ENCODE results near the gene LPAR1.

LPAR1 gene

DNA sequence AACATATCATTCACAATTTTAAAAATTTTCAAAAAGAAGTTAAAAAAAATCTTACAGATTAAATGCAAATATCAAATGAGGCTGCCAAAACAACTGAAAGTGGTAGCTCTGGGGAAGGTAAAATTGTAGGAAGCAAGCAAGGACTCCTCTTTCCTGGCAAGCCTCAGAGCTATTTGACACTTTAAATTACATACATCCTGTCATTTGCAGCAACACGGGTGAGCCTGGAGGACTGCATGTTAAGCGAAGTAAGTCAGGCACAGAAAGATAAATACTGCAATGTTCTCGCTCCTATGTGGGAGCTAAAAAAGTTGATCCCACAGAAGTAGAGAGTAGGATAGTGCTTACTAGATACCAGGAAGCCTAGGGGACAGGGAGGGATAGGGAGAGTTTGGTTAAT is 58.0 kb downstream of the LPAR1 start:
- TF ChIP-seq, protein P1, sequence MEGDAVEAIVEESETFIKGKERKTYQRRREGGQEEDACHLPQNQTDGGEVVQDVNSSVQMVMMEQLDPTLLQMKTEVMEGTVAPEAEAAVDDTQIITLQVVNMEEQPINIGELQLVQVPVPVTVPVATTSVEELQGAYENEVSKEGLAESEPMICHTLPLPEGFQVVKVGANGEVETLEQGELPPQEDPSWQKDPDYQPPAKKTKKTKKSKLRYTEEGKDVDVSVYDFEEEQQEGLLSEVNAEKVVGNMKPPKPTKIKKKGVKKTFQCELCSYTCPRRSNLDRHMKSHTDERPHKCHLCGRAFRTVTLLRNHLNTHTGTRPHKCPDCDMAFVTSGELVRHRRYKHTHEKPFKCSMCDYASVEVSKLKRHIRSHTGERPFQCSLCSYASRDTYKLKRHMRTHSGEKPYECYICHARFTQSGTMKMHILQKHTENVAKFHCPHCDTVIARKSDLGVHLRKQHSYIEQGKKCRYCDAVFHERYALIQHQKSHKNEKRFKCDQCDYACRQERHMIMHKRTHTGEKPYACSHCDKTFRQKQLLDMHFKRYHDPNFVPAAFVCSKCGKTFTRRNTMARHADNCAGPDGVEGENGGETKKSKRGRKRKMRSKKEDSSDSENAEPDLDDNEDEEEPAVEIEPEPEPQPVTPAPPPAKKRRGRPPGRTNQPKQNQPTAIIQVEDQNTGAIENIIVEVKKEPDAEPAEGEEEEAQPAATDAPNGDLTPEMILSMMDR (IDR thresholded peaks at IDR 0.05) = no peak
- Histone ChIP-seq H3K27ac (no peak overlapping the region), H3K4me3 (no peak overlapping the region)
- no peak for DNase-seq (ENCODE audit: low spot score)

DNA sequence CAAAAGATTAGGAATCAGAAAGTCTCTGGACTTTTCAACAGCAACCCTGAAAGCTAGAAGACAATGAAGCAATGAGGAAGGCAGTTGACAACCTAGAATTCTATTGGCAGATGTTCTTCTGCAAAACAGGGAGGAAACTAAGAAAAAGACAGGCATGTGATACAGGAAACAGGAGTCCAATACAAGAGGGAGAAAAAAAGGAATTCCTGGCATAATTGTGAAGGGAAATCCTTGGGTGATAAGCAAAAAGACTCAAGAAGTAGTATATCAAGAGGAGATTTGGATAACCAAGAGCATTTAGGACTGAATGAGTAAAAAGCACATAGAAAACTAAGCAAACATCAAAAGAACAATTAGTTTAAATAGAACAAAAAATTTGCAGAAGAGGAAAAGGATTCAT is 58.6 kb downstream of the LPAR1 start:
- no peak overlapping the region for H3K4me3 ChIP-seq
- H3K27ac ChIP-seq = no peak overlapping the region
- no peak for DNase-seq (ENCODE audit: low spot score)
- TF ChIP-seq, protein P1 (IDR thresholded peaks at IDR 0.05) = no peak

- Histone ChIP-seq H3K4me3 (no peak overlapping the region), H3K27ac (no peak overlapping the region)
- TF ChIP-seq, protein P1 (IDR thresholded peaks at IDR 0.05) = no peak
- no peak for DNase-seq (ENCODE audit: low spot score)
Measured at GRCh38 chr9:110978516-110978915, 59.8 kb downstream of the LPAR1 start.

DNA sequence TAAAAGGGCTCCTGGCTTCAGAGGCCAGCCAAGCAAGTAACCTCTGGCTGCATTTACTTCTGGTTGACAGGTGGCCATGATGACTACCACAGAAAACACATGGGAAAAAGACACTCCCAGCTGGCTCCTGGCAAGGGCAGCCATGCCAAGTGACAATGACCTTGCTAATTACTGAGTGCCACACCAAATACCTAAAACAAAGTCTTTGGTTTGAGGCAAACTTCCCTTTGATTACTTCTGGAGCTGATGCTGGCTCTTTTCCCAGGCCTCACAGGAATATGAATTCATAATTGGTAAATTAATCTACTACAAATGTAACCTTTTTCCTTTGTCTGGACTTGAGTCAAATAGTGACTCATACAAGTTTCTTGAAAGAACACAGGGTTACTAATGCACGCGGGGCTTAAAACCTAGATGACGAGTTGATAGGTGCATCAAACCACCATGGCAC is 61.0 kb downstream of the LPAR1 start:
- no peak overlapping the region for H3K4me3 ChIP-seq
- TF ChIP-seq, protein P1 (IDR thresholded peaks at IDR 0.05) = no peak
- no peak overlapping the region for H3K27ac ChIP-seq
- DNase-seq (ENCODE audit: low spot score) = no peak

GRCh38 chr9:110975969-110976368 is 62.3 kb downstream of the LPAR1 start:
- no peak overlapping the region for H3K4me3 ChIP-seq
- no peak overlapping the region for H3K27ac ChIP-seq
- DNase-seq (ENCODE audit: low spot score) = no peak
- TF ChIP-seq, protein P1 (IDR thresholded peaks at IDR 0.05) = no peak

- Histone ChIP-seq H3K4me3 (no peak overlapping the region), H3K27ac (no peak overlapping the region)
- TF ChIP-seq, protein P1 (IDR thresholded peaks at IDR 0.05) = no peak
- DNase-seq (ENCODE audit: low spot score) = no peak
Measured at GRCh38 chr9:110975278-110975677, 63.0 kb downstream of the LPAR1 start.

DNA sequence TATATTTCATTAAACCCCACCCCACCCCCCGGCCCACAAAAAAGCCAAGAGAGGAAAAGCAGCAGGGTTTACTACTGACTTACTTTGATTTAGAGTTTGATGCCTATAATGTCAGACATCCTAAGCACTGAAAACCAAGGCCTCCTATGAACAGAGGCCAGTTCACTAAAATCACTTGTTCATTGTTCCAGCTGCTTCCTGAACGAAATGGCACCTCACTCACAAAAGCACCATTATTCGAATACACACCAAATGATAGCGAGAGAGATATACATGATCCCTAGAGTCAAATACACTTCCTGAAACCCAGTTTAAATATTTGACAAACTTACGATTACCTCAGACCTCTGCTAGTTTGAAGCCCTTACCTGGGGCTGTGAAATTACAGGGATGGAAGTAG is 66.6 kb downstream of the LPAR1 start:
- TF ChIP-seq, protein P1 (IDR thresholded peaks at IDR 0.05) = no peak
- DNase-seq (ENCODE audit: low spot score) = no peak
- no peak overlapping the region for H3K4me3 ChIP-seq

More for the DNA sequence above, 66.6 kb downstream of the LPAR1 start:
- no peak overlapping the region for H3K27ac ChIP-seq

Data from coronary artery (tissue), 2 donors.